GM18505 (cell line): ENCODE measurements around the gene EML4.
"Not testable (repeated sequence)": the region's sequence is repeated elsewhere in the genome, so short reads cannot be mapped to it uniquely, and the experiment has no call there.

Experiments
- ATAC-seq: cut with Tn5 transposase; IDR thresholded peaks from one replicate; pipeline ENCODE4 v1.9.1; 2021; ENCODE audit not compliant: unreplicated experiment
- POLR2A ChIP-seq: IDR thresholded peaks from 4 replicates; pipeline ENCODE4 v1.6.1; 2011; ENCODE audit warnings: borderline replicate concordance; ENCODE audit not compliant: insufficient read depth, insufficient read length; ENCODE audit errors: extremely low read depth

Gene EML4

DNA sequence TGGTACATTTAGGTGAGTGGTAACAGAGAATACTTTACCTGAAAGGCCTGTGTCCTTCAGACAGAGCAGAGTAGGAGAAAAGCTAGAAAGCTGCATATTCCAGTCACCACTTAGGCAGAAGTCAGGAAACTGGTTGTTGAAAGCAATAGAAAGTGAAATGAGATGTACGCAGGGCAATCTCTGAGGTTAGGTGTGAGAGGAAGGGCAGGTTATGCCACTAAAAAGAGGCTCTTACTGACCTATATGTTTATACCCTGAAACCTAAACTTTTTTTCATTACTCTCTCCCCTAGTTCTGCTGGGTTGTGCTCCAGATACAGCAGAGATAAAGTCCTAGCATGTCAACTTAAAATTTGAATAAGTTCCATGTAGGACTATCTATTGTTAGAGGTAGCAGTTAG lies 98.4 kb downstream of the EML4 start:
- ATAC-seq = no peak
- TF ChIP-seq POLR2A = no peak

- no peak for TF ChIP-seq POLR2A
- ATAC-seq = no peak
These were observed 99.5 kb downstream of the EML4 start for GRCh38 chr2:42268528-42269151.

DNA sequence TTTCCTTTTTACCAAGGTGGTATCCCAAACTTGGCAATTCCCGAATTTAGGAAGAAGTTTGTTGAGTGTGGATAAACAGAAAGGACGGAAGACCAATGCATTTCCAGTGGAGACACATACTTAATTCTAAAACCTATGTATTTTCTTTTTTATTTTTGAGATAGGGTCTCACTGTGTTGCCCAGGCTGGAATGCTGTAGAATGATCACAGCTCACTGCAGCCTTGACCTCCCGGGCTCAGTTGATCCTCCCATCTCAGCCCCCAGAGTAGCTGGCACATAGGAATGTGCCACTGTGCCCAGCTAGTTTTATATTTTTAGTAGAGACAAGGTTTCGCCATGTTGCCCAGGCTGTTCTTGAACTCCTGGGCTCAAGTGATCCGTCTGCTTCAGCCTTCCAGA lies 101.6 kb downstream of the EML4 start:
- no peak for ATAC-seq
- no peak for TF ChIP-seq POLR2A

GRCh38 chr2:42271246-42271645 lies 102.1 kb downstream of the EML4 start:
- not testable (repeated sequence) for ATAC-seq

- no peak for TF ChIP-seq POLR2A
- no peak for ATAC-seq
These were observed 105.7 kb downstream of the EML4 start for GRCh38 chr2:42274863-42275262.

GRCh38 chr2:42281416-42282081 lies 112.4 kb downstream of the EML4 start:
- TF ChIP-seq POLR2A = no peak
- ATAC-seq = no peak

- TF ChIP-seq POLR2A = no peak
- ATAC-seq = no peak
These were observed 114.9 kb downstream of the EML4 start for GRCh38 chr2:42284019-42284418.

- no peak for TF ChIP-seq POLR2A
These were observed 117.3 kb downstream of the EML4 start for GRCh38 chr2:42286268-42286946.

GRCh38 chr2:42288811-42289210 lies 119.7 kb downstream of the EML4 start:
- no peak for ATAC-seq
- no peak for TF ChIP-seq POLR2A

More at GRCh38 chr2:42286268-42286946, 117.3 kb downstream of the EML4 start:
- no peak for ATAC-seq

- no peak for TF ChIP-seq POLR2A
- ATAC-seq = no peak
These were observed 120.1 kb downstream of the EML4 start for GRCh38 chr2:42289222-42289621.

GRCh38 chr2:42290005-42290404 lies 120.9 kb downstream of the EML4 start:
- no peak for ATAC-seq
- TF ChIP-seq POLR2A = no peak

GRCh38 chr2:42293019-42293418 lies 123.9 kb downstream of the EML4 start:
- ATAC-seq = no peak
- no peak for TF ChIP-seq POLR2A

DNA sequence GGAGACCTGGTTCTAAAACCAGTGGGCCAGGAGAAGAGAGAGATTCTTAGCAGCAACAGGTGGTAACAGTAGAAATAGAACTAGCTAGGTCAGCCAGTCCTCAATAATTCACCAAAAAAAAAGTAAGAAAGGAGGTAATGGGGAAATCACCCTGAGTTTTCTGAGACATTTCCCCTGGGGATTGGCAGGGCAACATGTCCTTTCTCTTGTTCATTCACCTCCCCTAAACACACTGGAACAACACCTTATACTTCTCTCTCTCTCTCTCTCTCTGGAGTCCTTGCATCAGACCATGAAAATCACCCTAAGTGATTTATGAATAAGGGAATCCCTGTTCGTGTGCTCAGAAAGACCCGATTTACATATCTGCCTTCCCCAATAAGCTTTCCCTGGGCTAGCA lies 127.1 kb downstream of the EML4 start:
- peak; percentile 55 for ATAC-seq
- no peak for TF ChIP-seq POLR2A

GRCh38 chr2:42297322-42297936 lies 128.3 kb downstream of the EML4 start:
- no peak for ATAC-seq
- TF ChIP-seq POLR2A = no peak
